T-cell (primary cell): ENCODE results near the gene CLCF1. TPM values are rescaled to one million over a fixed set of nuclear protein-coding genes. Genes with fewer than 3 reads are reported as not detected.
A peak's percentile ranks its signal among the peaks of the same experiment; 100 is the strongest.
"Not testable (repeated sequence)": the region's sequence is repeated elsewhere in the genome, so short reads cannot be mapped to it uniquely, and the experiment has no call there.

Source experiments
- ATAC-seq, 4 experiments: fragments of 200-7000 bp in 3 of 4; fragments of 150-1000 bp in 1 of 4; cut with Tn5 transposase; replicated peaks in 1 of 4; 1 replicate in 3 of 4; 2 replicates in 1 of 4; pipeline ENCODE4 v1.10.0; 2021; ENCODE audit warnings: moderate library complexity in 3 of 4, mild to moderate bottlenecking in 2 of 4, moderate number of reproducible peaks in 1 of 4
- CTCF ChIA-PET, 2 donors: fragments of 300-600 bp; sonication (Branson Sonifier 250); formaldehyde crosslinking; loops; one replicate each; lab custom pipeline; 2022; ENCODE audit warnings: antibody characterized with exemption in 2 of 2; lab: Charles Lee
- POLR2A ChIA-PET, 2 donors: fragments of 300-600 bp; sonication (Branson Sonifier 250); formaldehyde crosslinking; loops; one replicate each; lab custom pipeline; 2022; ENCODE audit warnings: antibody characterized with exemption in 2 of 2; lab: Charles Lee
- DNase-seq, 35 experiments: peaks; one replicate each; pipeline versions ENCODE4 v3.0.0 to v3.0.0-alpha.2; 2013 to 2023
- H3K27ac ChIP-seq: one replicate; pipeline ENCODE4 v1.5.1; 2013; ENCODE audit warnings: low read length
- H3K27me3 ChIP-seq, 2 experiments: replicated peaks in 1 of 2; 1 replicate in 1 of 2; 2 replicates in 1 of 2; pipeline versions ENCODE4 v1.6.1 to v1.7.0; 2013; ENCODE audit warnings: low read length in 1 of 2, mixed read lengths in 1 of 2; ENCODE audit not compliant: control insufficient read depth in 2 of 2, insufficient read depth in 2 of 2; ENCODE audit errors: extremely low read depth in 1 of 2
- H3K36me3 ChIP-seq, 2 donors: 1 replicate in 1 of 2; 2 replicates in 1 of 2; pipeline versions ENCODE4 v1.6.1 to v1.7.0; 2013; ENCODE audit warnings: low read length in 1 of 2; ENCODE audit not compliant: control insufficient read depth in 2 of 2, insufficient read depth in 1 of 2; ENCODE audit errors: extremely low read depth in 1 of 2
- H3K4me1 ChIP-seq, 2 experiments: 1 replicate in 1 of 2; 2 replicates in 1 of 2; pipeline versions ENCODE4 v1.6.1 to v1.7.0; 2013; ENCODE audit warnings: low read length in 2 of 2, mixed read lengths in 1 of 2; ENCODE audit not compliant: insufficient read depth in 2 of 2, control insufficient read depth in 1 of 2; ENCODE audit errors: extremely low read depth in 1 of 2
- H3K4me3 ChIP-seq, 2 donors: 1 replicate in 1 of 2; 2 replicates in 1 of 2; pipeline versions ENCODE4 v1.5.1 to v1.7.0; 2013; ENCODE audit warnings: mild to moderate bottlenecking in 2 of 2, low read length in 1 of 2, moderate library complexity in 1 of 2; ENCODE audit not compliant: control insufficient read depth in 1 of 2; ENCODE audit errors: extremely low read depth in 1 of 2
- H3K9me3 ChIP-seq: 2 replicates; pipeline ENCODE4 v1.7.0; 2013
- H3K27ac Mint-ChIP-seq, 2 donors: one replicate each; pipeline ENCODE4 v1.8.0; 2020 to 2021; ENCODE audit warnings: mild to moderate bottlenecking in 2 of 2, mixed read lengths in 2 of 2
- H3K27me3 Mint-ChIP-seq, 2 donors: one replicate each; pipeline ENCODE4 v1.8.0; 2021 to 2022; ENCODE audit warnings: mixed read lengths in 2 of 2
- H3K36me3 Mint-ChIP-seq: one replicate; pipeline ENCODE4 v1.8.0; 2021; ENCODE audit warnings: mixed read lengths
- H3K4me1 Mint-ChIP-seq, 3 donors: one replicate each; pipeline ENCODE4 v1.8.0; 2020 to 2022; ENCODE audit warnings: mixed read lengths in 3 of 3, mild to moderate bottlenecking in 1 of 3
- H3K4me3 Mint-ChIP-seq, 3 donors: one replicate each; pipeline ENCODE4 v1.8.0; 2020 to 2022; ENCODE audit warnings: mild to moderate bottlenecking in 3 of 3, mixed read lengths in 3 of 3, moderate library complexity in 3 of 3
- H3K9me3 Mint-ChIP-seq, 3 donors: one replicate each; pipeline ENCODE4 v1.8.0; 2020 to 2022; ENCODE audit warnings: mixed read lengths in 3 of 3
- WGBS: methylation state at CpG from one replicate; pipeline ENCODE4 v1.1.5; 2013; ENCODE audit warnings: missing lambda C conversion rate; ENCODE audit not compliant: insufficient coverage; 5-methylcytosine and 5-hydroxymethylcytosine counted together
- total RNA-seq, 35 experiments: library from RNA in 6 of 35; stranded (reverse) in 6 of 35; fragments of 120-200 nt in 1 of 35; gene quantifications; one replicate each; pipeline versions ENCODE4 v1.2.1 to v1.2.4 and lab custom pipeline; 2013 to 2026

CLCF1 gene
- total RNA-seq, 5 donors from 2014 or later (not counting 1 experiment from before 2014, with no cell fraction given), result 2.2 to 8.5 (median 4.1) TPM

DNA sequence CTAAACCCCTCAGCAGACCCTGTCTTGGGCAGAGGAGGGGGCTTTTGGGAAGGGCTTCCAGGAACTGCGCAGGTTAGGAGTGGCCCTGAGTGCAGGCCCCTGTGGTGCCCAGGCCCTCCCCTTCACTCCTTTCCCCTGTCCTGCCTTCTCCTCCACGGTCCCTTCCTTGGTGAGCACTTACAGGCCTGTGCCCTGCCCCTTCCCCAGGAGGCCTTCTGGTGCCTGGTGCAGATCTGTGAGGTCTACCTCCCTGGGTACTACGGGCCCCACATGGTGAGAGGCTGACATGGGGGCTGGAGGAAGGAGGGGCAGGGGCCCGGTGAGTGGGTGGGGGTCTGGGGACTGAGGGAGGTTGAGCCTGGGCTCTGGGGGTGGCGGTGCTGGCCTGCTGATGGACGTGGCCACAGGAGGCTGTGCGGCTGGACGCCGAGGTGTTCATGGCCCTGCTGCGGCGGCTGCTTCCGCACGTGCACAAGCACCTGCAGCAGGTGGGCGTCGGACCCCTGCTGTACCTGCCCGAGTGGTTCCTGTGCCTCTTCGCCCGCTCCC, 33.1 kb upstream of the CLCF1 start:
- peak overlapping the region; percentile 92 to 97 (median 96) for H3K4me3 Mint-ChIP-seq
- no peaks in the 10 kb centered on the region for H3K27me3 Mint-ChIP-seq
- peak overlapping the region; percentile 96 for H3K27ac Mint-ChIP-seq
- no peaks in the 10 kb centered on the region for H3K9me3 Mint-ChIP-seq
- H3K4me3 ChIP-seq, result peak overlapping the region; percentile 98 to 100
- WGBS, result 26% methylated on average over 14 of the region's 18 CpGs
- ChIA-PET POLR2A (interaction anchor here in 1 of 2 donors (0.7 kb wide), 1 partner anchor 1888 kb away, joined by 4 read pairs; no protein-coding TSS in a partner anchor), CTCF (no interaction called here)
- DNase-seq, result no peak
- ATAC-seq, result no peak
- H3K4me1 ChIP-seq, result peaks cover 52 to 92% of the 10 kb centered on the region in 2 experiments
- H3K27me3 ChIP-seq, result no peaks in the 10 kb centered on the region
- peaks cover 15% of the 10 kb centered on the region for H3K36me3 Mint-ChIP-seq
- peaks cover 72 to 84% (median 79%) of the 10 kb centered on the region in 3 donors for H3K4me1 Mint-ChIP-seq
- H3K27ac ChIP-seq, result peak overlapping the region; percentile 74
- H3K9me3 ChIP-seq, result no peaks in the 10 kb centered on the region
- H3K36me3 ChIP-seq, result peaks cover 10 to 44% of the 10 kb centered on the region in 2 donors

DNA sequence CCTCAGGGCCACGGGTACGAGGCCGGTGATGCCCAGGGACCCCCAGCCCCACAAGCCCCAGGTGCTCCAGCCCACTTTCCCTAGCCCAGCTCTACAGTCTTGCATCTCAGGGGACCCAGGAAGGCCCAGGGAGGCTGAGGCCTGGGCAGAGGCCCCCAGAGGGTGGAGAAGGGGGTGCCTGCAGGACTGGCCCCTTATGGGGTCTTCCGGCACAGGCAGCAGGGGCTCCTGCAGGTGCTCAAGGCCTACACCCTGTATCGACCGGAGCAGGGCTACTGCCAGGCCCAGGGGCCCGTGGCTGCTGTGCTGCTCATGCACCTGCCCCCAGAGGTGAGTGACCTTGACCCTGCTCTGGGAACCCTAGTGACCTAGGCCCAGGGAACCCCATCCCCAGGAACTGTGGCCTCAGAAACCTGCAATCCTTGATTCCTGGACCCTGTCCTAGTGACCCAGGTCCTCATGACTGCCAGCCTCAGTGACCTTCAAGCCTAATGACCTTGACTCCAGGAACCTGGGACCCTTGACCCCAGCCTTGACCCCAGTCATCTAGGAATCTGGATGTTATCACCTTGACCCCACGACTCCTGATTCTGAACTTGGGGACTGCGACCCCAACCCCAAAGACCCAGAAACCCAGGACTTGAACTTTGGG, 32.4 kb upstream of the CLCF1 start:
- H3K27ac ChIP-seq, result peak overlapping the region; percentile 74
- Mint-ChIP-seq H3K4me1 (peaks cover 65 to 78% (median 72%) of the 10 kb centered on the region in 3 donors), H3K27ac (peak overlapping the region; percentile 96), H3K4me3 (peak overlapping the region; percentile 92 to 97 (median 96)), H3K9me3 (no peaks in the 10 kb centered on the region), H3K27me3 (no peaks in the 10 kb centered on the region), H3K36me3 (peaks cover 15% of the 10 kb centered on the region)
- H3K36me3 ChIP-seq, result peaks cover 10 to 44% of the 10 kb centered on the region in 2 donors
- H3K4me1 ChIP-seq, result peaks cover 45 to 88% of the 10 kb centered on the region in 2 experiments
- ChIA-PET CTCF (no interaction called here), POLR2A (no interaction called here)
- H3K4me3 ChIP-seq, result peak overlapping the region; percentile 98 to 100
- no peaks in the 10 kb centered on the region for H3K27me3 ChIP-seq
- H3K9me3 ChIP-seq, result no peaks in the 10 kb centered on the region
- ATAC-seq (no peak), DNase-seq (no peak)
- WGBS, result 47% methylated on average over 6 of the region's 9 CpGs

DNA sequence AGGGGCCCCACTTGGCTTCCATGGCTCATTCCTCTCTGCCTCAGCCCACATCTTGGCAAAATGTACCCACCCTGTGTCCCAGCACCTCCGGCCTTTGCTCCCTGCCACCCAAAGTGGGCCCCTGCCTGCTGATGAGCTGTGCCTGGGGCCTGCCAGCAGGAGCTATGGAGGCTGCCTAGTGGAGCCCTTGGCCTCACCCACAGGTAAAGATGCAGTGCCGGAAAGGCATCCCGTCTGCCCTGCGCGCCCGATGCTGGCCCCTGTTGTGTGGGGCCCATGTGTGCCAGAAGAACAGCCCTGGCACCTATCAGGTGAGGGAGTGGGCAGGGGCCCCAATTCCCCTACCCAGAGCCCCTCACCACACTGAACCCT, 31.8 kb upstream of the CLCF1 start:
- 3% methylated on average over 3 of the region's 6 CpGs for WGBS
- no peaks in the 10 kb centered on the region for H3K9me3 Mint-ChIP-seq

GRCh38 chr11:67404515-67405195, 31.3 kb upstream of the CLCF1 start:
- Histone ChIP-seq H3K9me3 (no peaks in the 10 kb centered on the region), H3K36me3 (peaks cover 9 to 42% of the 10 kb centered on the region in 2 donors), H3K4me3 (peak overlapping the region; percentile 98 to 100), H3K27me3 (no peaks in the 10 kb centered on the region), H3K27ac (peak overlapping the region; percentile 74), H3K4me1 (peaks cover 38 to 88% of the 10 kb centered on the region in 2 experiments)
- Mint-ChIP-seq H3K4me1 (peaks cover 61 to 77% (median 68%) of the 10 kb centered on the region in 3 donors), H3K27ac (peak overlapping the region; percentile 96), H3K9me3 (no peaks in the 10 kb centered on the region), H3K4me3 (peak overlapping the region; percentile 92 to 97 (median 96)), H3K27me3 (no peaks in the 10 kb centered on the region), H3K36me3 (peaks cover 21% of the 10 kb centered on the region)
- ChIA-PET POLR2A (interaction anchor here in 1 of 2 donors (0.5 kb wide), 1 partner anchor 39 kb away, joined by 9 read pairs; no protein-coding TSS in a partner anchor), CTCF (no interaction called here)
- DNase-seq (peak in 11 of 35 experiments; percentile 31 to 67 (median 47)), ATAC-seq (peak in 2 of 4 experiments; percentile 5 to 6)
- 0% methylated on average over 6 of the region's 13 CpGs for WGBS

More for the DNA sequence above, 31.8 kb upstream of the CLCF1 start:
- Mint-ChIP-seq H3K4me3 (peak overlapping the region; percentile 92 to 97 (median 96)), H3K27ac (peak overlapping the region; percentile 96), H3K27me3 (no peaks in the 10 kb centered on the region), H3K36me3 (peaks cover 20% of the 10 kb centered on the region), H3K4me1 (peaks cover 65 to 78% (median 71%) of the 10 kb centered on the region in 3 donors)
- H3K4me1 ChIP-seq, result peaks cover 43 to 88% of the 10 kb centered on the region in 2 experiments
- ATAC-seq, result no peak
- CTCF ChIA-PET, result no interaction called here
- peak overlapping the region; percentile 98 to 100 for H3K4me3 ChIP-seq
- peak in 4 of 35 experiments; percentile 29 to 53 (median 39) for DNase-seq
- peaks cover 10 to 44% of the 10 kb centered on the region in 2 donors for H3K36me3 ChIP-seq
- POLR2A ChIA-PET, result interaction anchor here in 1 of 2 donors (0.5 kb wide), 1 partner anchor 39 kb away, joined by 9 read pairs; no protein-coding TSS in a partner anchor
- peak overlapping the region; percentile 74 for H3K27ac ChIP-seq
- H3K27me3 ChIP-seq, result no peaks in the 10 kb centered on the region
- no peaks in the 10 kb centered on the region for H3K9me3 ChIP-seq

DNA sequence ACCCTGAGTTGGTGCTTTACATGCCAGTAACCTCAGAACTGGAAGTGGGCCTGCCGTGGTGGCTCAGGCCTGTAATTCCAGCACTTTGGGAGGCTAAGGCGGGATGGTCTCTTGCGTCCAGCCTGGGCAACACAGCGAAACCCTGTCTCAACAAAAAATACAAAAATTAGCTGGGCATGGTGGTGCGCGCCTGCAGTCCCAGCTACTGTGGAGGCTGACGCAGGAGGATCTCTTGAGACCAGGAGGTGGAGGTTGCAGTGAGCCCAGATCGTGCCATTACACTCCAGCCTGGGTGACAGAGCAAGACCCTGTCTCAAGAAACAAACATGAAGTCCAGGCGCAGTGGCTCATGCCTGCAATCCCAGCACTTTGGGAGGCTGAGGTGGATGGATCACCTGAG, 29.7 kb upstream of the CLCF1 start:
- CTCF ChIA-PET, result interaction anchor here in 1 of 2 donors (0.6 kb wide), 1 partner anchor 19 kb away, joined by 5 read pairs; no protein-coding TSS in a partner anchor
- peak overlapping the region; percentile 96 for H3K27ac Mint-ChIP-seq
- H3K27me3 ChIP-seq, H3K9me3 Mint-ChIP-seq, H3K9me3 ChIP-seq, ATAC-seq, H3K27me3 Mint-ChIP-seq, DNase-seq: not testable (repeated sequence)
- peaks cover 12 to 54% of the 10 kb centered on the region in 2 donors for H3K36me3 ChIP-seq
- WGBS, result 74% methylated on average over 6 of the region's 9 CpGs
- H3K4me3 ChIP-seq, result peak overlapping the region; percentile 98 to 100
- H3K27ac ChIP-seq, result peak overlapping the region; percentile 74
- H3K4me1 Mint-ChIP-seq, result peaks cover 63 to 76% (median 67%) of the 10 kb centered on the region in 3 donors
- H3K36me3 Mint-ChIP-seq, result peaks cover 21% of the 10 kb centered on the region
- H3K4me3 Mint-ChIP-seq, result peak overlapping the region; percentile 92 to 97 (median 96)
- POLR2A ChIA-PET, result interaction anchor here (0.6 to 1.7 kb wide), 4 partner anchors 11 to 115 kb away, joined by 3 to 10 read pairs (median 4); partner anchors contain the start of gene PTPRCAP (in 1 of the 2)
- H3K4me1 ChIP-seq, result peaks cover 26 to 88% of the 10 kb centered on the region in 2 experiments
